Gastrocnemius medialis (tissue), 4 donors: ENCODE data around the gene CD164. TPM values are rescaled to one million over a fixed set of nuclear protein-coding genes. Genes with fewer than 3 reads are reported as not detected.

Experiments
- ATAC-seq, 2 donors: fragments of 150-250 bp; one replicate each; pipeline ENCODE4 v1.9.1; 2016
- DNase-seq, 2 donors: peaks; one replicate each; pipeline ENCODE4 v3.0.0-alpha.2; 2019
- H3K27ac ChIP-seq, 4 donors: fragments of 200-600 bp; sonication (generic); 1 replicate in 1 of 4; 2 replicates in 3 of 4; pipeline ENCODE4 v1.5.1; 2016 to 2018; ENCODE audit warnings: mild to moderate bottlenecking in 2 of 4, moderate library complexity in 1 of 4
- H3K27me3 ChIP-seq, 3 donors: fragments of 200-600 bp; sonication (generic) in 2 of 3; 1 replicate in 1 of 3; 2 replicates in 2 of 3; pipeline versions ENCODE4 v1.5.1 to v1.6.0; 2016 to 2019; ENCODE audit warnings: mild to moderate bottlenecking in 1 of 3, moderate library complexity in 1 of 3
- H3K36me3 ChIP-seq, 2 donors: fragments of 200-600 bp; sonication (generic) in 1 of 2; one replicate each; pipeline ENCODE4 v1.5.1; 2017 to 2018
- H3K4me1 ChIP-seq, 2 donors: fragments of 200-600 bp; sonication (generic) in 1 of 2; one replicate each; pipeline ENCODE4 v1.5.1; 2016 to 2017; ENCODE audit warnings: mild to moderate bottlenecking in 2 of 2
- H3K4me3 ChIP-seq, 4 donors: fragments of 200-600 bp; sonication (generic) in 3 of 4; 1 replicate in 1 of 4; 2 replicates in 3 of 4; pipeline ENCODE4 v1.5.1; 2016 to 2019; ENCODE audit warnings: mild to moderate bottlenecking in 2 of 4
- H3K9me3 ChIP-seq, 3 donors: fragments of 200-600 bp; sonication (generic) in 2 of 3; 1 replicate in 1 of 3; 2 replicates in 2 of 3; pipeline ENCODE4 v1.5.1; 2016 to 2019
- CTCF ChIP-seq, 5 experiments: fragments of 450-650 bp in 3 of 5; fragments of 200-600 bp in 2 of 5; sonication (generic) in 2 of 5; IDR thresholded peaks in 4 of 5; conservative IDR thresholded peaks in 1 of 5; 1 replicate in 4 of 5; 2 replicates in 1 of 5; pipeline ENCODE4 v1.5.1; 2016 to 2019; ENCODE audit warnings: antibody characterized with exemption in 5 of 5, mild to moderate bottlenecking in 3 of 5, moderate library complexity in 3 of 5
- POLR2A ChIP-seq, 2 donors: fragments of 450-650 bp; IDR thresholded peaks; one replicate each; pipeline ENCODE4 v1.6.1; 2017; ENCODE audit warnings: antibody characterized with exemption in 2 of 2, mild to moderate bottlenecking in 2 of 2, moderate library complexity in 2 of 2
- in situ Hi-C, 4 donors: fragments of 200-750 bp; cut with MboI; loops; one replicate each; pipeline versions ENCODE4 v1.15.0 to v1.8.0; 2017; ENCODE audit warnings: low sequenced_read_pairs in 4 of 4
- intact Hi-C: fragments of 100-400 bp; cut with DNase I; formaldehyde crosslinking; loops from one replicate; pipeline ENCODE4 v1.15.1; 2023; ENCODE audit warnings: low total_unique reads
- total RNA-seq, 4 donors: library from RNA; depleted of rRNA; stranded (reverse); fragments of >200 nt; gene quantifications; one replicate each; pipeline versions ENCODE4 v1.1.0 to v1.2.3, GENCODE V29; 2016

Gene CD164
- total RNA-seq, 4 donors from 2014 or later = 50.1 to 134 (median 117) TPM

- ATAC-seq (no peak), DNase-seq (no peak)
- Histone ChIP-seq H3K27ac (no peak overlapping the region), H3K27me3 (no peaks in the 10 kb centered on the region), H3K4me1 (peaks cover 13 to 16% of the 10 kb centered on the region in 2 donors), H3K36me3 (no peaks in the 10 kb centered on the region), H3K9me3 (no peaks in the 10 kb centered on the region), H3K4me3 (no peak overlapping the region)
- in situ Hi-C loops = no loop called here
- intact Hi-C loops = no loop called here
- TF ChIP-seq CTCF (IDR thresholded peaks at IDR 0.05 in 4 of 5, conservative IDR thresholded peaks at IDR 0.05 in 1 of 5) (no peak), POLR2A (IDR thresholded peaks at IDR 0.05) (no peak)
Observed at GRCh38 chr6:109345986-109346385, 36.3 kb downstream of the CD164 start.

DNA sequence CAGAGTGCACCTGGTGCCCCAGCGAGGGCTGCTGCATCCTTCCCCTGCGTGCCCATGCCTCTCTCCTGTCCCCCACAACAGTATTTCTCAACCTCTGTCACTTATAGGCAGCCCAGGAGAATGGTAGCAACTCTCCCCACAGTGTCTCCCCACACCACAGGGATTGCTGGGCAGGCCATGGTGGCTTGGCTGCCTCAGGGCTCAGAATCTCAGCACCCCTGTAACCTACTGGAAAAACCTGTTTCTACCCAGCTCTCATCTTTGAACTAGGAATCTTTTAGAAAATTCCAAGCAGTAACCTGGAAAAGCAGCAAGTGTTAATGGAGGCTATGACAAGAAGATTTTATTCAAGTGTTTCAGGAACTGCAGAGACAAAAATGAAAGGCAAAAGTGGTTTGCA lies 38.0 kb downstream of the CD164 start:
- no peak for ATAC-seq
- Histone ChIP-seq H3K27me3 (no peaks in the 10 kb centered on the region), H3K36me3 (no peaks in the 10 kb centered on the region), H3K4me3 (no peak overlapping the region), H3K27ac (no peak overlapping the region), H3K4me1 (peaks cover 8 to 12% of the 10 kb centered on the region in 2 donors), H3K9me3 (no peaks in the 10 kb centered on the region)
- DNase-seq = no peak
- in situ Hi-C loops (no loop called here), intact Hi-C loops (no loop called here)
- TF ChIP-seq CTCF (IDR thresholded peaks at IDR 0.05 in 4 of 5, conservative IDR thresholded peaks at IDR 0.05 in 1 of 5) (no peak), POLR2A (IDR thresholded peaks at IDR 0.05) (no peak)

GRCh38 chr6:109343518-109343917 lies 38.7 kb downstream of the CD164 start:
- no peak overlapping the region for H3K27ac ChIP-seq
- intact Hi-C loops (no loop called here), in situ Hi-C loops (no loop called here)
- no peak for ATAC-seq
- no peaks in the 10 kb centered on the region for H3K36me3 ChIP-seq
- H3K4me1 ChIP-seq = peaks cover 8 to 11% of the 10 kb centered on the region in 2 donors
- H3K9me3 ChIP-seq = no peaks in the 10 kb centered on the region
- no peaks in the 10 kb centered on the region for H3K27me3 ChIP-seq
- no peak for TF ChIP-seq POLR2A (IDR thresholded peaks at IDR 0.05)
- TF ChIP-seq CTCF (IDR thresholded peaks at IDR 0.05 in 4 of 5, conservative IDR thresholded peaks at IDR 0.05 in 1 of 5) = no peak
- DNase-seq = no peak
- H3K4me3 ChIP-seq = no peak overlapping the region

GRCh38 chr6:109342911-109343310 lies 39.4 kb downstream of the CD164 start:
- no peaks in the 10 kb centered on the region for H3K9me3 ChIP-seq
- DNase-seq (no peak), ATAC-seq (no peak)
- H3K4me1 ChIP-seq = peaks cover 8 to 11% of the 10 kb centered on the region in 2 donors
- no peaks in the 10 kb centered on the region for H3K27me3 ChIP-seq
- intact Hi-C loops = no loop called here
- no peak overlapping the region for H3K4me3 ChIP-seq
- no peaks in the 10 kb centered on the region for H3K36me3 ChIP-seq
- TF ChIP-seq CTCF (IDR thresholded peaks at IDR 0.05 in 4 of 5, conservative IDR thresholded peaks at IDR 0.05 in 1 of 5) (no peak), POLR2A (IDR thresholded peaks at IDR 0.05) (no peak)
- in situ Hi-C loops = no loop called here
- H3K27ac ChIP-seq = no peak overlapping the region

DNA sequence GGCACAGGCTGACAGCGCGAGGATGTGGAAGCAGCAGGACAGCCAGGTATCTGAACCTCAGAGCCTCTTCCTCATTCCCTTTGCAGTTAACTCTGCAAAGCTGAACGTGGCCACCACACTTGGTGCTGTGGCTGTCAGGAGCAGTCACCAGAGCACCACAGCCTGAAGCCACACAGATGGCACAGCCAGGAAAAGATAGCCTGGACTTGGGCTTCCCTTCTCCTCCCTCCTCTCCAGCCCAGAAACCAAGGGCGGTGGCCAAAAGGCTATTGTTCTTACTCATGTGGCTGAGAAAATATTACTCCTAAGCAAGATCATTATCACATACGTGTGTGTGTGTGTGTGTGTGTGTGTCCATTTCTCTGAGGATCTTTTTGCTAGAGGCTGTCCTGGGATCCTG lies 39.8 kb downstream of the CD164 start:
- H3K27ac ChIP-seq = no peak overlapping the region
- no peak overlapping the region for H3K4me3 ChIP-seq
- ATAC-seq = no peak
- intact Hi-C loops = no loop called here
- no peaks in the 10 kb centered on the region for H3K27me3 ChIP-seq
- no peak for DNase-seq
- in situ Hi-C loops = no loop called here
- no peaks in the 10 kb centered on the region for H3K9me3 ChIP-seq
- no peaks in the 10 kb centered on the region for H3K36me3 ChIP-seq
- H3K4me1 ChIP-seq = peaks cover 8 to 11% of the 10 kb centered on the region in 2 donors
- TF ChIP-seq CTCF (IDR thresholded peaks at IDR 0.05 in 4 of 5, conservative IDR thresholded peaks at IDR 0.05 in 1 of 5) = no peak
- TF ChIP-seq POLR2A (IDR thresholded peaks at IDR 0.05) = no peak
